Tibial nerve (tissue), 4 donors: Measurements from ENCODE around the gene KCNH2.

Experiments
- CTCF ChIP-seq, 5 experiments: fragments of 200-600 bp in 3 of 5; fragments of 450-650 bp in 2 of 5; sonication (generic) in 3 of 5; IDR thresholded peaks; one replicate each; pipeline ENCODE4 v1.5.1; 2016 to 2019; ENCODE audit warnings: antibody characterized with exemption in 5 of 5, mild to moderate bottlenecking in 3 of 5, moderate library complexity in 2 of 5
- EP300 ChIP-seq, 2 donors: sonication (generic); formaldehyde crosslinking; IDR thresholded peaks; one replicate each; pipeline ENCODE4 v1.6.1; 2017; ENCODE audit warnings: antibody characterized with exemption in 2 of 2, mild to moderate bottlenecking in 1 of 2
- POLR2A ChIP-seq, 2 donors: fragments of 450-650 bp; IDR thresholded peaks; one replicate each; pipeline ENCODE4 v1.6.1; 2017; ENCODE audit warnings: antibody characterized with exemption in 2 of 2, mild to moderate bottlenecking in 2 of 2, moderate library complexity in 2 of 2

DNA sequence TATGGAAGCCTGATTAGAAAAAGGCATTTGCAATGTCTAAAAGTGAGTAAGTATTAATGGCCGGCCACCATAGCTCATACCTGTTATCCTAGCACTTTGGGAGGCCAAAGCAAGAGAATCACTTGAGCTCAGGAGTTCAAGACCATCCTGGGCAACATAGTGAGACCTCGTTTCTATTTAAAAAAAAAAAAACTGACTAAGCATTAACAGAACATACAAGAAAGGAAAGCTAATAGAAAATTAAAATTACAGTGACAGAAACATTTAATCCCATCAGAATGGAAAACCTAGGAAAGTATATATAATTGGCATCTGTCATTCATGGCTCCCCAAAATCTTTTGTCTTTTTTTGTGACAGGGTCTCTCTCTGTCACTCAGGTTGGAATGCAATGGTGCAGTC is 69.9 kb downstream of the KCNH2 start:
- TF ChIP-seq CTCF (IDR thresholded peaks at IDR 0.05) (no peak), POLR2A (IDR thresholded peaks at IDR 0.05) (no peak), EP300 (IDR thresholded peaks at IDR 0.05) (no peak)
